ELF-1 (cell line): ENCODE results near the gene SERTAD1.

Experiments used
- DNase-seq: peaks from one replicate; pipeline ENCODE4 v3.0.0-alpha.2; 2016; ENCODE audit warnings: low read depth, low spot score

SERTAD1 gene

GRCh38 chr19:40378509-40378908 lies 47.3 kb downstream of the SERTAD1 start:
- DNase-seq = no peak

GRCh38 chr19:40377876-40378385 lies 47.9 kb downstream of the SERTAD1 start:
- DNase-seq = no peak

GRCh38 chr19:40376286-40376862 lies 49.4 kb downstream of the SERTAD1 start:
- DNase-seq = no peak

- DNase-seq = no peak
These were observed 51.7 kb downstream of the SERTAD1 start for GRCh38 chr19:40374084-40374483.

- DNase-seq = no peak
These were observed 54.0 kb downstream of the SERTAD1 start for GRCh38 chr19:40371802-40372122.
